GM19239 (cell line): ENCODE results near the gene CLASRP.
"Not testable (repeated sequence)": the region's sequence is repeated elsewhere in the genome, so short reads cannot be mapped to it uniquely, and the experiment has no call there.

Experiments used
- DNase-seq: peaks from one replicate; pipeline ENCODE4 v3.0.0; 2011; ENCODE audit warnings: low spot score; ENCODE audit not compliant: insufficient read length
- FAIRE-seq: peaks from 2 replicates; lab custom pipeline; 2011; peaks lifted over from hg19 to GRCh38; lab: Jason Lieb, UNC

The CLASRP gene

GRCh38 chr19:45038931-45039893 lies at the start of gene CLASRP:
TSS of gene CLASRP (plus strand) at chr19:45039045. CDS start at chr19:45040213, 1,168 bp downstream.
- FAIRE-seq (peak; percentile 95), DNase-seq (peak; percentile 86)

GRCh38 chr19:44990459-44990858 lies 48.4 kb upstream of the CLASRP start:
- DNase-seq, result no peak
- FAIRE-seq, result no peak

- DNase-seq (no peak), FAIRE-seq (no peak)
These were observed 47.9 kb upstream of the CLASRP start for GRCh38 chr19:44990966-44991365.

GRCh38 chr19:44992336-44993163 lies 46.3 kb upstream of the CLASRP start:
- FAIRE-seq (no peak), DNase-seq (no peak)

GRCh38 chr19:44993526-44993925 lies 45.3 kb upstream of the CLASRP start:
- DNase-seq (no peak), FAIRE-seq (no peak)

- FAIRE-seq, result no peak
- no peak for DNase-seq
These were observed 44.8 kb upstream of the CLASRP start for GRCh38 chr19:44993926-44994537.

- no peak for FAIRE-seq
- DNase-seq, result no peak
These were observed 40.8 kb upstream of the CLASRP start for GRCh38 chr19:44998025-44998424.

- not testable (repeated sequence) for FAIRE-seq
These were observed 39.5 kb upstream of the CLASRP start for GRCh38 chr19:44999131-44999925.

GRCh38 chr19:45000665-45001064 lies 38.2 kb upstream of the CLASRP start:
- FAIRE-seq, result peak; percentile 47
- not testable (repeated sequence) for DNase-seq

More at GRCh38 chr19:44999131-44999925, 39.5 kb upstream of the CLASRP start:
- DNase-seq, result not testable (repeated sequence)

GRCh38 chr19:45001087-45001739 lies 37.6 kb upstream of the CLASRP start, which contains the start of gene RELB:
TSS of gene RELB (plus strand) at chr19:45001464. CDS start at chr19:45001580, 116 bp downstream.
- peak; percentile 80 for FAIRE-seq
- DNase-seq, result peak; percentile 96

- FAIRE-seq (no peak), DNase-seq (no peak)
These were observed 35.4 kb upstream of the CLASRP start for GRCh38 chr19:45003485-45003884.

- FAIRE-seq, result no peak
- DNase-seq, result no peak
These were observed 33.1 kb upstream of the CLASRP start for GRCh38 chr19:45005787-45006186.

- FAIRE-seq, result no peak
- no peak for DNase-seq
These were observed 30.3 kb upstream of the CLASRP start for GRCh38 chr19:45008552-45008951.

GRCh38 chr19:45009625-45010255 lies 29.1 kb upstream of the CLASRP start:
- DNase-seq, result no peak
- no peak for FAIRE-seq

- DNase-seq (no peak), FAIRE-seq (no peak)
These were observed 28.5 kb upstream of the CLASRP start for GRCh38 chr19:45010306-45010705.

- FAIRE-seq, result no peak
- no peak for DNase-seq
These were observed 26.9 kb upstream of the CLASRP start for GRCh38 chr19:45011959-45012358.

- DNase-seq (peak; percentile 85), FAIRE-seq (peak; percentile 97)
These were observed 22.2 kb upstream of the CLASRP start for GRCh38 chr19:45016388-45017314.
